H9 (cell line): Measurements from ENCODE around the gene ZNF541. TPM values are rescaled to one million over a fixed set of nuclear protein-coding genes. Genes with fewer than 3 reads are reported as not detected.
A peak's percentile ranks its signal among the peaks of the same experiment; 100 is the strongest.

Experiments used
- DNase-seq: peaks from one replicate; pipeline ENCODE4 v3.0.0-alpha.2; 2017
- H2AFZ ChIP-seq: one replicate; pipeline ENCODE4 v1.6.1; 2013; ENCODE audit warnings: mild to moderate bottlenecking, low read length, control low read depth, moderate library complexity
- H2AK5ac ChIP-seq: 2 replicates; pipeline ENCODE4 v1.6.1; 2013; ENCODE audit warnings: low read length, control low read depth, mixed read lengths; ENCODE audit not compliant: insufficient read length
- H2BK120ac ChIP-seq: one replicate; pipeline ENCODE4 v1.6.1; 2013; ENCODE audit warnings: low read depth, mild to moderate bottlenecking, low read length, control low read depth, inconsistent platforms; ENCODE audit not compliant: poor library complexity, severe bottlenecking
- H2BK12ac ChIP-seq: 2 replicates; pipeline ENCODE4 v1.6.1; 2013; ENCODE audit warnings: low read length, control low read depth, mixed read lengths, low read depth; ENCODE audit not compliant: insufficient read length
- H2BK15ac ChIP-seq: 2 replicates; pipeline ENCODE4 v1.6.1; 2013; ENCODE audit warnings: low read depth, low read length, control low read depth
- H2BK20ac ChIP-seq: one replicate; pipeline ENCODE4 v1.6.1; 2013; ENCODE audit warnings: low read depth, mild to moderate bottlenecking, low read length, control low read depth, inconsistent platforms; ENCODE audit not compliant: poor library complexity, severe bottlenecking
- H2BK5ac ChIP-seq: 2 replicates; pipeline ENCODE4 v1.6.1; 2013; ENCODE audit warnings: low read length, control low read depth, mixed read lengths; ENCODE audit not compliant: insufficient read length
- H3K14ac ChIP-seq: 2 replicates; pipeline ENCODE4 v1.6.1; 2013; ENCODE audit warnings: low read length, control low read depth; ENCODE audit not compliant: insufficient read depth
- H3K18ac ChIP-seq: 2 replicates; pipeline ENCODE4 v1.6.1; 2013; ENCODE audit warnings: low read depth, mild to moderate bottlenecking, mixed read lengths, low read length, control low read depth; ENCODE audit not compliant: insufficient read length
- H3K23ac ChIP-seq: 2 replicates; pipeline ENCODE4 v1.6.1; 2013; ENCODE audit warnings: low read length, control low read depth, mixed read lengths, low read depth; ENCODE audit not compliant: insufficient read length
- H3K23me2 ChIP-seq: 2 replicates; pipeline ENCODE4 v1.6.1; 2013; ENCODE audit warnings: low read depth, mild to moderate bottlenecking, mixed read lengths, low read length, control low read depth; ENCODE audit not compliant: insufficient read length, poor library complexity, severe bottlenecking
- H3K27ac ChIP-seq: 2 replicates; pipeline ENCODE4 v1.5.1; 2013; ENCODE audit warnings: low read length, control low read depth, mixed read lengths, low read depth; ENCODE audit not compliant: insufficient read length
- H3K27me3 ChIP-seq: 2 replicates; pipeline ENCODE4 v1.6.1; 2013; ENCODE audit warnings: low read length, control low read depth, inconsistent platforms; ENCODE audit not compliant: insufficient read depth
- H3K4ac ChIP-seq: 2 replicates; pipeline ENCODE4 v1.6.1; 2013; ENCODE audit warnings: low read depth, mild to moderate bottlenecking, control low read depth, inconsistent platforms, low read length, moderate library complexity
- H3K4me1 ChIP-seq: 2 replicates; pipeline ENCODE4 v1.6.1; 2013; ENCODE audit warnings: low read length, control low read depth, inconsistent platforms; ENCODE audit not compliant: insufficient read depth
- H3K4me2 ChIP-seq: 2 replicates; pipeline ENCODE4 v1.6.1; 2013; ENCODE audit warnings: low read length, control low read depth, mixed read lengths; ENCODE audit not compliant: insufficient read length, insufficient read depth
- H3K56ac ChIP-seq: 2 replicates; pipeline ENCODE4 v1.6.1; 2013; ENCODE audit warnings: low read depth, mild to moderate bottlenecking, mixed read lengths, low read length, control low read depth; ENCODE audit not compliant: insufficient read length
- H3K79me1 ChIP-seq: 2 replicates; pipeline ENCODE4 v1.6.1; 2013; ENCODE audit warnings: low read depth, mild to moderate bottlenecking, moderate library complexity, low read length, control low read depth, inconsistent platforms; ENCODE audit not compliant: insufficient read depth, poor library complexity, severe bottlenecking
- H3K79me2 ChIP-seq: 2 replicates; pipeline ENCODE4 v1.6.1; 2013; ENCODE audit warnings: low read length, control low read depth, inconsistent platforms; ENCODE audit not compliant: insufficient read depth
- H3K9ac ChIP-seq: 2 replicates; pipeline ENCODE4 v1.6.1; 2013; ENCODE audit warnings: low read length, control low read depth, mixed read lengths; ENCODE audit not compliant: insufficient read length; ENCODE audit errors: extremely low read depth
- H3K9me3 ChIP-seq: one replicate; pipeline ENCODE4 v1.6.1; 2013; ENCODE audit warnings: low read depth, low read length, inconsistent platforms; ENCODE audit not compliant: control insufficient read depth
- H3T11ph ChIP-seq: one replicate; pipeline ENCODE4 v1.6.1; 2013; ENCODE audit warnings: mild to moderate bottlenecking, low read length, control low read depth, inconsistent platforms
- H4K20me1 ChIP-seq: one replicate; pipeline ENCODE4 v1.6.1; 2013; ENCODE audit not compliant: control insufficient read depth, insufficient read length, insufficient read depth
- H4K5ac ChIP-seq: 2 replicates; pipeline ENCODE4 v1.6.1; 2013; ENCODE audit warnings: low read depth, mild to moderate bottlenecking, mixed read lengths, low read length, control low read depth; ENCODE audit not compliant: insufficient read length
- H4K8ac ChIP-seq: replicated peaks from 2 replicates; pipeline ENCODE4 v1.6.1; 2013; ENCODE audit warnings: low read length, control low read depth, mixed read lengths, low read depth; ENCODE audit not compliant: insufficient read length
- H4K91ac ChIP-seq: 2 replicates; pipeline ENCODE4 v1.6.1; 2013; ENCODE audit warnings: low read depth, mild to moderate bottlenecking, moderate library complexity, mixed read lengths, low read length, control low read depth; ENCODE audit not compliant: insufficient read length
- H3K27ac Mint-ChIP-seq, 3 experiments: 2 replicates in 2 of 3; 3 replicates in 1 of 3; pipeline ENCODE4 v1.8.0; 2020 to 2021; ENCODE audit warnings: mixed read lengths in 3 of 3, mild to moderate bottlenecking in 1 of 3, moderate library complexity in 1 of 3
- H3K27me3 Mint-ChIP-seq: 2 replicates; pipeline ENCODE4 v1.8.0; 2021; ENCODE audit warnings: low read depth, mild to moderate bottlenecking, moderate library complexity, mixed read lengths
- H3K36me3 Mint-ChIP-seq, 3 experiments: 2 replicates in 2 of 3; 3 replicates in 1 of 3; pipeline ENCODE4 v1.8.0; 2020 to 2021; ENCODE audit warnings: low read depth in 3 of 3, mixed read lengths in 3 of 3; ENCODE audit not compliant: insufficient read depth in 1 of 3
- H3K4me1 Mint-ChIP-seq, 2 experiments: 2 replicates each; pipeline ENCODE4 v1.8.0; 2020; ENCODE audit warnings: mixed read lengths in 2 of 2
- H3K4me3 Mint-ChIP-seq, 2 experiments: 2 replicates in 1 of 2; 3 replicates in 1 of 2; pipeline ENCODE4 v1.8.0; 2020 to 2021; ENCODE audit warnings: mild to moderate bottlenecking in 2 of 2, mixed read lengths in 2 of 2, moderate library complexity in 1 of 2
- H3K9me3 Mint-ChIP-seq, 2 experiments: 2 replicates in 1 of 2; 3 replicates in 1 of 2; pipeline ENCODE4 v1.8.0; 2020; ENCODE audit warnings: mild to moderate bottlenecking in 2 of 2, mixed read lengths in 2 of 2, moderate library complexity in 1 of 2
- WGBS: extraction: QIAGEN DNeasy Blood & Tissue Kit; methylation state at CpG from one replicate; pipeline ENCODE4 v1.1.7; 2013; ENCODE audit warnings: missing lambda C conversion rate, low lambda C conversion rate, mixed read lengths; ENCODE audit not compliant: insufficient read length; ENCODE audit errors: extremely low coverage; 5-methylcytosine and 5-hydroxymethylcytosine counted together
- total RNA-seq: library from RNA; stranded (reverse); gene quantifications from 2 replicates; pipeline ENCODE4 v1.2.1, GENCODE V29; 2021
- TF ChIP-seq, protein P1 (sequence below): fragments of 200-600 bp; sonication (generic); conservative IDR thresholded peaks from 3 replicates; pipeline ENCODE4 v1.8.0; 2021; ENCODE audit warnings: antibody characterized with exemption, mild to moderate bottlenecking

ZNF541 gene
- total RNA-seq, 1 experiment from 2014 or later = not detected

DNA sequence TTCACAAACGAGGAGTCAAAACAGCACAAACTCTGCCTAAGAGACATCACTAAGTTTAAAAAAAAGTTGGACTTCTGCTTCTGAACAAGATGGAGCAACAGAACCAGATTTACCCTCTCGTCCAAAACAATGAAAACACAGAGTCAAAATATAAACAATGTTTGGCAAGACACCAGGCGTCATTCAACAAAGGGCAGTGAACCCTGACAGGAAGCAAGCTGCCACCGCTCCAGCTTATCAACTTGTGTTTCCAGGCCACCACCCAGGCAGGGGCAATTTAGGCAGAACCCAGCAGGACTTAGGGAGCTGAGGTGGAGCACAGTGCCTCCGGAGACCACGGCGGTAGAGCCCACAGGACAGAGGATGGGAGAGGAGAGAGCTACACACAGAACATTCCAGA lies 49.5 kb downstream of the ZNF541 start:
- Histone ChIP-seq H3K79me2 (no peaks in the 10 kb centered on the region), H3K27ac (no peak overlapping the region), H3K27me3 (no peaks in the 10 kb centered on the region), H4K91ac (no peak overlapping the region), H3K9ac (no peak overlapping the region), H3K9me3 (no peaks in the 10 kb centered on the region), H3K79me1 (no peaks in the 10 kb centered on the region), H4K5ac (no peak overlapping the region), H2AFZ (peak overlapping the region; percentile 29), H3K23ac (no peak overlapping the region), H2AK5ac (no peak overlapping the region), H2BK120ac (no peak overlapping the region), H3T11ph (no peak overlapping the region), H3K23me2 (no peaks in the 10 kb centered on the region), H3K4ac (no peak overlapping the region), H2BK15ac (no peak overlapping the region), H3K4me2 (no peak overlapping the region), H4K8ac (no peak overlapping the region), H3K18ac (no peak overlapping the region), H3K4me1 (no peaks in the 10 kb centered on the region), H3K56ac (no peak overlapping the region), H3K14ac (peak overlapping the region; percentile 46; the same call in 1 of the 2 replicates), H2BK20ac (no peak overlapping the region), H4K20me1 (no peaks in the 10 kb centered on the region), H2BK5ac (no peak overlapping the region), H2BK12ac (no peak overlapping the region)
- no peak for DNase-seq
- WGBS = no CpG with 5 or more reads among the region's 7 CpGs
- TF ChIP-seq, protein P1, sequence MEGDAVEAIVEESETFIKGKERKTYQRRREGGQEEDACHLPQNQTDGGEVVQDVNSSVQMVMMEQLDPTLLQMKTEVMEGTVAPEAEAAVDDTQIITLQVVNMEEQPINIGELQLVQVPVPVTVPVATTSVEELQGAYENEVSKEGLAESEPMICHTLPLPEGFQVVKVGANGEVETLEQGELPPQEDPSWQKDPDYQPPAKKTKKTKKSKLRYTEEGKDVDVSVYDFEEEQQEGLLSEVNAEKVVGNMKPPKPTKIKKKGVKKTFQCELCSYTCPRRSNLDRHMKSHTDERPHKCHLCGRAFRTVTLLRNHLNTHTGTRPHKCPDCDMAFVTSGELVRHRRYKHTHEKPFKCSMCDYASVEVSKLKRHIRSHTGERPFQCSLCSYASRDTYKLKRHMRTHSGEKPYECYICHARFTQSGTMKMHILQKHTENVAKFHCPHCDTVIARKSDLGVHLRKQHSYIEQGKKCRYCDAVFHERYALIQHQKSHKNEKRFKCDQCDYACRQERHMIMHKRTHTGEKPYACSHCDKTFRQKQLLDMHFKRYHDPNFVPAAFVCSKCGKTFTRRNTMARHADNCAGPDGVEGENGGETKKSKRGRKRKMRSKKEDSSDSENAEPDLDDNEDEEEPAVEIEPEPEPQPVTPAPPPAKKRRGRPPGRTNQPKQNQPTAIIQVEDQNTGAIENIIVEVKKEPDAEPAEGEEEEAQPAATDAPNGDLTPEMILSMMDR = no peak
- H3K4me3 Mint-ChIP-seq = no peak overlapping the region
- H3K4me1 Mint-ChIP-seq = peaks cover 5 to 15% of the 10 kb centered on the region in 2 experiments; a peak in 3 of 4 replicates
- H3K36me3 Mint-ChIP-seq = no peaks in the 10 kb centered on the region; a peak in 1 of 7 replicates
- H3K9me3 Mint-ChIP-seq = no peaks in the 10 kb centered on the region
- H3K27me3 Mint-ChIP-seq = peaks cover 3% of the 10 kb centered on the region
- H3K27ac Mint-ChIP-seq = no peak overlapping the region; a peak in 1 of 7 replicates

Other genes with a start within 250 kb of the ZNF541 start
- not detected in 2 replicates for gene C5AR2, start 241.0 kb downstream of the ZNF541 start, total RNA-seq
- gene DHX34, start 223.8 kb downstream of the ZNF541 start, total RNA-seq = 38.2 and 38.3 TPM in 2 replicates
- 43.8 and 44.0 TPM in 2 replicates for gene MEIS3, start 153.6 kb downstream of the ZNF541 start, total RNA-seq
- gene SLC8A2, start 101.3 kb downstream of the ZNF541 start, total RNA-seq = 10.7 and 11.3 TPM in 2 replicates
- 33.6 and 35.4 TPM in 2 replicates for gene KPTN, start 88.9 kb downstream of the ZNF541 start, total RNA-seq
- 62.3 and 62.8 TPM in 2 replicates for gene NAPA, start 58.1 kb downstream of the ZNF541 start, total RNA-seq
- gene BICRA, start 36.0 kb upstream of the ZNF541 start, total RNA-seq = 26.8 and 29.3 TPM in 2 replicates
- gene EHD2, start 140.3 kb upstream of the ZNF541 start, total RNA-seq = 18.7 and 19.7 TPM in 2 replicates
- gene NOP53, start 172.4 kb upstream of the ZNF541 start, total RNA-seq = 325 and 332 TPM in 2 replicates
- 377 and 388 TPM in 2 replicates for gene SELENOW, start 205.6 kb upstream of the ZNF541 start, total RNA-seq
- not detected in 2 replicates for gene TPRX1, start 231.4 kb upstream of the ZNF541 start, total RNA-seq
- 0.13 and 0.15 TPM in 2 replicates for gene CRX, start 248.8 kb upstream of the ZNF541 start, total RNA-seq